Germinal center (tissue), 1 donor: ENCODE data around the gene B3GNT9.

Experiments
- DNase-seq: peaks from one replicate; pipeline ENCODE4 v3.0.0; 2012; ENCODE audit warnings: mixed read lengths, low spot score

The B3GNT9 gene

GRCh38 chr16:67167588-67167987 is 16.8 kb upstream of the B3GNT9 start:
- DNase-seq, result no peak

- DNase-seq, result no peak
Observed at GRCh38 chr16:67166598-67167168, 15.9 kb upstream of the B3GNT9 start.

GRCh38 chr16:67166110-67166547 is 15.3 kb upstream of the B3GNT9 start:
- DNase-seq, result no peak

GRCh38 chr16:67165121-67166078 is 14.6 kb upstream of the B3GNT9 start:
- no peak for DNase-seq

GRCh38 chr16:67164599-67165061 is 13.8 kb upstream of the B3GNT9 start, which contains the start of gene HSF4:
HSF4 (plus strand) TSS chr16:67164745; CDS start chr16:67164812, 67 bp downstream.
- DNase-seq, result no peak

GRCh38 chr16:67163999-67164558 is 13.3 kb upstream of the B3GNT9 start:
- no peak for DNase-seq

- peak; percentile 42 for DNase-seq
Observed at GRCh38 chr16:67163164-67163998, 12.6 kb upstream of the B3GNT9 start.

- no peak for DNase-seq
Observed at GRCh38 chr16:67162506-67163163, 11.8 kb upstream of the B3GNT9 start.

- DNase-seq, result no peak
Observed at GRCh38 chr16:67161595-67162058, 10.8 kb upstream of the B3GNT9 start.

GRCh38 chr16:67158637-67159600 is 8.1 kb upstream of the B3GNT9 start:
- peak; percentile 69 for DNase-seq

GRCh38 chr16:67157892-67158635 is 7.3 kb upstream of the B3GNT9 start:
- no peak for DNase-seq

- no peak for DNase-seq
Observed at GRCh38 chr16:67157106-67157748, 6.4 kb upstream of the B3GNT9 start.

GRCh38 chr16:67156143-67156844 is 5.5 kb upstream of the B3GNT9 start:
- DNase-seq, result no peak

GRCh38 chr16:67155295-67156142 is 4.7 kb upstream of the B3GNT9 start:
- peak; percentile 89 for DNase-seq

- DNase-seq, result no peak
Observed at GRCh38 chr16:67154578-67155294, 3.9 kb upstream of the B3GNT9 start.

- DNase-seq, result no peak
Observed at GRCh38 chr16:67151431-67152097, 766 bp upstream of the B3GNT9 start.
